Mesenchymal stem cell (in vitro differentiated cells and primary cell): ENCODE results near the gene SLC24A3.
A peak's percentile ranks its signal among the peaks of the same experiment; 100 is the strongest.

Experiments
- DNase-seq: peaks from one replicate; pipeline ENCODE4 v3.0.0-alpha.2; 2013
- H2AFZ ChIP-seq: one replicate; pipeline ENCODE4 v1.6.1; 2013; ENCODE audit warnings: low read depth, mild to moderate bottlenecking, control low read depth, inconsistent platforms, low read length, moderate library complexity
- H2AK5ac ChIP-seq: 2 replicates; pipeline ENCODE4 v1.6.1; 2013; ENCODE audit warnings: low read length, moderate library complexity, mild to moderate bottlenecking, inconsistent platforms; ENCODE audit not compliant: severe bottlenecking
- H2BK120ac ChIP-seq: one replicate; pipeline ENCODE4 v1.6.1; 2013; ENCODE audit warnings: low read depth, mild to moderate bottlenecking, inconsistent platforms, low read length, moderate library complexity
- H2BK12ac ChIP-seq, 2 experiments: one replicate each; pipeline ENCODE4 v1.6.1; 2013; ENCODE audit warnings: inconsistent platforms in 2 of 2, low read length in 2 of 2, mild to moderate bottlenecking in 2 of 2, moderate library complexity in 2 of 2, control low read depth in 1 of 2
- H2BK15ac ChIP-seq: one replicate; pipeline ENCODE4 v1.6.1; 2013; ENCODE audit warnings: mild to moderate bottlenecking, low read depth, inconsistent platforms; ENCODE audit not compliant: poor library complexity, severe bottlenecking
- H2BK5ac ChIP-seq: 2 replicates; pipeline ENCODE4 v1.6.1; 2013; ENCODE audit warnings: low read depth, mild to moderate bottlenecking, low read length, control low read depth, inconsistent platforms; ENCODE audit not compliant: poor library complexity, severe bottlenecking
- H3K14ac ChIP-seq, 2 experiments: one replicate each; pipeline ENCODE4 v1.6.1; 2013; ENCODE audit warnings: inconsistent platforms in 2 of 2, low read length in 2 of 2, control low read depth in 1 of 2, mild to moderate bottlenecking in 1 of 2, moderate library complexity in 1 of 2
- H3K18ac ChIP-seq, 2 experiments: one replicate each; pipeline ENCODE4 v1.6.1; 2013; ENCODE audit warnings: inconsistent platforms in 2 of 2, low read length in 2 of 2, control low read depth in 1 of 2, low read depth in 1 of 2, mild to moderate bottlenecking in 1 of 2
- H3K23ac ChIP-seq, 2 experiments: one replicate each; pipeline ENCODE4 v1.6.1; 2013; ENCODE audit warnings: inconsistent platforms in 2 of 2, low read length in 2 of 2, mild to moderate bottlenecking in 2 of 2, moderate library complexity in 2 of 2, control low read depth in 1 of 2
- H3K27ac ChIP-seq: 2 replicates; pipeline ENCODE4 v1.5.1; 2013; ENCODE audit warnings: mild to moderate bottlenecking, moderate library complexity, low read length, control low read depth, inconsistent platforms; ENCODE audit not compliant: poor library complexity, severe bottlenecking
- H3K27me3 ChIP-seq, 2 experiments: 2 replicates each; pipeline versions ENCODE4 v1.6.1 to v1.7.0; 2013; ENCODE audit warnings: low read length in 2 of 2, mild to moderate bottlenecking in 2 of 2, moderate library complexity in 2 of 2, control low read depth in 1 of 2, inconsistent platforms in 1 of 2; ENCODE audit not compliant: control insufficient read depth in 1 of 2, insufficient read depth in 1 of 2
- H3K36me3 ChIP-seq, 2 experiments: 2 replicates each; pipeline versions ENCODE4 v1.6.1 to v1.7.0; 2013; ENCODE audit warnings: low read length in 2 of 2, control low read depth in 1 of 2, inconsistent platforms in 1 of 2, low read depth in 1 of 2, mild to moderate bottlenecking in 1 of 2; ENCODE audit not compliant: insufficient read depth in 2 of 2, control insufficient read depth in 1 of 2
- H3K4ac ChIP-seq, 2 experiments: one replicate each; pipeline ENCODE4 v1.6.1; 2013; ENCODE audit warnings: inconsistent platforms in 2 of 2, low read length in 2 of 2, mild to moderate bottlenecking in 2 of 2, moderate library complexity in 2 of 2, control low read depth in 1 of 2, low read depth in 1 of 2
- H3K4me1 ChIP-seq: 2 replicates; pipeline ENCODE4 v1.6.1; 2013; ENCODE audit warnings: low read depth, low read length, control low read depth; ENCODE audit not compliant: control insufficient read depth, insufficient read depth
- H3K4me2 ChIP-seq: 2 replicates; pipeline ENCODE4 v1.6.1; 2013; ENCODE audit warnings: low read length, mild to moderate bottlenecking, inconsistent platforms; ENCODE audit not compliant: poor library complexity, severe bottlenecking
- H3K4me3 ChIP-seq, 2 experiments: 2 replicates each; pipeline versions ENCODE4 v1.5.1 to v1.7.0; 2013; ENCODE audit warnings: low read length in 2 of 2, mild to moderate bottlenecking in 2 of 2, control low read depth in 1 of 2, low read depth in 1 of 2; ENCODE audit not compliant: insufficient read depth in 1 of 2
- H3K79me1 ChIP-seq: replicated peaks from 2 replicates; pipeline ENCODE4 v1.6.1; 2013; ENCODE audit warnings: mild to moderate bottlenecking, control low read depth, low read length, inconsistent platforms; ENCODE audit not compliant: poor library complexity, severe bottlenecking
- H3K9ac ChIP-seq: 2 replicates; pipeline ENCODE4 v1.7.0; 2013; ENCODE audit warnings: mild to moderate bottlenecking, low read length, moderate library complexity
- H3K9me3 ChIP-seq: 2 replicates; pipeline ENCODE4 v1.7.0; 2013; ENCODE audit warnings: mild to moderate bottlenecking, low read length; ENCODE audit not compliant: control insufficient read depth
- H4K8ac ChIP-seq: one replicate; pipeline ENCODE4 v1.6.1; 2013; ENCODE audit warnings: inconsistent platforms, mild to moderate bottlenecking, low read length, moderate library complexity
- H4K91ac ChIP-seq: one replicate; pipeline ENCODE4 v1.6.1; 2013; ENCODE audit warnings: mild to moderate bottlenecking, low read length, inconsistent platforms
- WGBS: methylation state at CpG from one replicate; pipeline ENCODE4 v1.1.7; 2013; ENCODE audit warnings: mixed read lengths; 5-methylcytosine and 5-hydroxymethylcytosine counted together

The SLC24A3 gene

DNA sequence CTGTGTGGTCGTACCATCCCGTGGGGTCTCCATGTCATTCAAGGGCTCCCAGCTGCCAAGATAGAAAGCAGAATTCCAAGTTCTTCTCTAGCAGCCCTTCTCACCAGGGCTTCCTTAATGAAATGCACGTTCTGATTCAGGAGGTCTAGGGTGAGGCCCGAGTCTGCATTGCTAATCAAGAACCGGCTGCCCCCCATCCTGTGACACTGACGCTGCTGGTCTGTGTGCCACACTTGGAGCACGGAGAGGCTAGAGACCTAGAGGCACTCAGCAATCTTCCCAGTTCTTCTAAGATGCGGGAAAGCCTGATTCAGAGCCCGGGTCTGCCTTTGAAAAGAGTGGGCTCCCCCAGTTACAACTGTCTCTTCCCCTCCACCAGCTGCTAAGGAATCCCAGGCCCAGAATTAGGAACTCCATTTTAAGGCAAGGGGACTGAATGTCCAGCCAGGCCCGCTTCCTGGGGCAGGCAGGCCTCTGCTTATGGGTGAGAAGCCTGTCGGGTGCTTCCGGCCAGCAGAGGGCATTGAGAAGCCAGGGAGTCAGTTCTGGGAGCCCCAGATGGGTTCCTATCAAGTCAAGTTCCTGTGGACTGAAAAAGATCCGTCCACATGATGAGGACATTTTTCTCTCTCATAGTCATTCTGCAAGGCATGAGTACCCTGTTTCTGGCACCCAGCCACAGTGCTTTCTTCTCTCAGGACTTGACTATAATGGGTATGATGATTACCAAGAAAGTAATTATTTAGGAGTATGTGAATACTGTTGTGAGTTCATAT is 475.8 kb downstream of the SLC24A3 start:
- no peak overlapping the region for H3K23ac ChIP-seq
- H3K27ac ChIP-seq, result no peak overlapping the region
- no peak overlapping the region for H2BK5ac ChIP-seq
- H4K91ac ChIP-seq, result peak overlapping the region; percentile 14
- no peaks in the 10 kb centered on the region for H3K79me1 ChIP-seq
- 69% methylated on average over 13 of the region's 13 CpGs for WGBS
- no peak overlapping the region for H2BK15ac ChIP-seq
- H3K4me3 ChIP-seq, result no peak overlapping the region
- H3K4me2 ChIP-seq, result no peak overlapping the region
- H3K27me3 ChIP-seq, result peaks cover 5 to 9% of the 10 kb centered on the region in 2 experiments
- no peak overlapping the region for H2AK5ac ChIP-seq
- peaks cover 2% of the 10 kb centered on the region for H3K4me1 ChIP-seq
- H3K36me3 ChIP-seq, result no peaks in the 10 kb centered on the region
- H3K14ac ChIP-seq, result no peak overlapping the region
- peak overlapping the region; percentile 84 for H3K9ac ChIP-seq
- H3K4ac ChIP-seq, result peak overlapping the region in 1 of 2 experiments; percentile 54
- peak overlapping the region; percentile 9 for H2BK120ac ChIP-seq
- peak overlapping the region; percentile 7 to 55 for H3K18ac ChIP-seq
- DNase-seq, result peak; percentile 87
- H4K8ac ChIP-seq, result peak overlapping the region; percentile 83
- H2AFZ ChIP-seq, result peak overlapping the region; percentile 46
- H2BK12ac ChIP-seq, result peak overlapping the region; percentile 6 to 79
- no peaks in the 10 kb centered on the region for H3K9me3 ChIP-seq

DNA sequence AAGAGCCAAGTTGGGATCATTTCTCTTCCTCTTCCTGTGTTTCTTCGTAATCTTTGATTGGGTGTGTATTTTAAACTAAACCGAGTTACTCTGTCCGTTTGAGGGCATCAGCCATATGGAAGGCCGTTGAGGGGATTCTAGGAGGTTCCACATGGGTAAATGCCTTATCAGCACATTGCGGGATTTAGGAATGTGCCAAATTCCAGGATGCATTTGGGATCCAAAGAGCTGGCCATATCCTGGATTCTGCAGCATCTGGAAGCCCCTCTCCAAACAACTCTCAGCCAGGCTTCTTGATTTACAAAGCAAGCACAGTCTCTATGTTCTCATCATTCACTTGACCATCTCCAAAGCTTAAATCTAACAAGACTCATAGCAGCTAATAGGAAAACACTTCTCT is 478.0 kb downstream of the SLC24A3 start:
- Histone ChIP-seq H3K14ac (no peak overlapping the region), H3K27ac (no peak overlapping the region), H3K4ac (no peak overlapping the region), H3K79me1 (no peaks in the 10 kb centered on the region), H3K23ac (no peak overlapping the region), H3K4me3 (no peak overlapping the region), H4K8ac (no peak overlapping the region), H3K9me3 (no peaks in the 10 kb centered on the region), H3K18ac (no peak overlapping the region), H3K27me3 (no peaks in the 10 kb centered on the region), H2AFZ (no peak overlapping the region), H2BK12ac (peak overlapping the region in 1 of 2 experiments; percentile 38), H2BK15ac (no peak overlapping the region), H4K91ac (no peak overlapping the region), H2BK120ac (no peak overlapping the region), H2AK5ac (no peak overlapping the region), H3K9ac (no peak overlapping the region), H3K4me1 (peaks cover 2% of the 10 kb centered on the region), H3K4me2 (no peak overlapping the region), H2BK5ac (no peak overlapping the region), H3K36me3 (no peaks in the 10 kb centered on the region)
- 65% methylated on average over 5 of the region's 5 CpGs for WGBS
- no peak for DNase-seq

DNA sequence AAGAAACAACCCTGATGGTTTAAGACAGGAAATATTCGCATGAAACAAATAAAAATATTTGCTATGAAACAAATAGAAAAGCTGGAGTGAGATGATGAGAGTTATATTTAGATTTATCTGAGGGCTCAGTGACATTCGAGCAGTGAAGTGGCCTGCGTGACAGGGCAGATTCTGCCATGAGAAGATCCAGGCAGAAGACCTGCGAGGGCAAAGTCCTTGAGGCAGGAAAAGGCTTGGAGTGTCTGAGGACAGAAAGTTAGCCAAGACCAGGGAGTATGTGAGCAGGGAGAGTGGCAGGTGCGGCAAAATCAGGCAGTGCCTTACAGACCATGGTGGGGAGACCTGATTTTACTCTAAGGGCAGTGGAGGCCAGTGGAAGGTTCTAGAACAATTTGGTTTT is 478.7 kb downstream of the SLC24A3 start:
- H4K91ac ChIP-seq, result peak overlapping the region; percentile 57
- peak overlapping the region; percentile 21 to 49 for H2BK12ac ChIP-seq
- no peak overlapping the region for H3K9ac ChIP-seq
- peak overlapping the region; percentile 49 for H2BK15ac ChIP-seq
- H3K79me1 ChIP-seq, result no peaks in the 10 kb centered on the region
- H3K27me3 ChIP-seq, result no peaks in the 10 kb centered on the region
- no peak overlapping the region for H3K4me3 ChIP-seq
- no peak overlapping the region for H3K23ac ChIP-seq
- no peak overlapping the region for H3K4me2 ChIP-seq
- peak overlapping the region; percentile 24 for H2BK120ac ChIP-seq
- H3K27ac ChIP-seq, result no peak overlapping the region
- H2BK5ac ChIP-seq, result no peak overlapping the region
- no peak overlapping the region for H2AFZ ChIP-seq
- no peak overlapping the region for H3K14ac ChIP-seq
- H2AK5ac ChIP-seq, result peak overlapping the region; percentile 60
- 76% methylated on average over 5 of the region's 5 CpGs for WGBS
- peaks cover 2% of the 10 kb centered on the region for H3K4me1 ChIP-seq
- H3K9me3 ChIP-seq, result no peaks in the 10 kb centered on the region
- peak overlapping the region; percentile 51 for H4K8ac ChIP-seq
- no peaks in the 10 kb centered on the region for H3K36me3 ChIP-seq
- DNase-seq, result no peak
- no peak overlapping the region for H3K18ac ChIP-seq
- peak overlapping the region in 1 of 2 experiments; percentile 3 for H3K4ac ChIP-seq

GRCh38 chr20:19692100-19692499 is 479.7 kb downstream of the SLC24A3 start:
- H3K18ac ChIP-seq, result no peak overlapping the region
- peak overlapping the region; percentile 38 for H3K9ac ChIP-seq
- no peaks in the 10 kb centered on the region for H3K27me3 ChIP-seq
- no peak overlapping the region for H2BK5ac ChIP-seq
- no peak overlapping the region for H4K8ac ChIP-seq
- H2BK15ac ChIP-seq, result no peak overlapping the region
- H2BK120ac ChIP-seq, result no peak overlapping the region
- no peak overlapping the region for H3K4ac ChIP-seq
- H3K23ac ChIP-seq, result no peak overlapping the region
- no peak overlapping the region for H2AFZ ChIP-seq
- H3K79me1 ChIP-seq, result no peaks in the 10 kb centered on the region
- H3K4me2 ChIP-seq, result no peak overlapping the region
- no peak for DNase-seq
- H3K4me3 ChIP-seq, result no peak overlapping the region
- 73% methylated on average over 4 of the region's 4 CpGs for WGBS
- H2BK12ac ChIP-seq, result no peak overlapping the region
- H3K14ac ChIP-seq, result no peak overlapping the region
- no peaks in the 10 kb centered on the region for H3K36me3 ChIP-seq
- no peak overlapping the region for H3K27ac ChIP-seq
- no peaks in the 10 kb centered on the region for H3K9me3 ChIP-seq
- H2AK5ac ChIP-seq, result no peak overlapping the region
- H4K91ac ChIP-seq, result no peak overlapping the region
- H3K4me1 ChIP-seq, result peaks cover 2% of the 10 kb centered on the region
